K562 (cell line): ENCODE measurements around the gene POGLUT2. TPM values are rescaled to one million over a fixed set of nuclear protein-coding genes. Genes with fewer than 3 reads are reported as not detected.
A peak's percentile ranks its signal among the peaks of the same experiment; 100 is the strongest.

Experiments
- BHLHE40 ChIP-seq: IDR thresholded peaks from 2 replicates; pipeline ENCODE4 v1.6.1; 2011; ENCODE audit warnings: low read length, improper control_type of control experiment
- CXXC5 ChIP-seq: fragments of 250-450 bp; sonication (Bioruptor Pico); IDR thresholded peaks from 2 replicates; pipeline ENCODE4 v1.8.0; 2022; ENCODE audit warnings: inconsistent platforms, mild to moderate bottlenecking, moderate library complexity
- DNMT1 ChIP-seq: fragments of 450-650 bp; IDR thresholded peaks from 2 replicates; pipeline ENCODE4 v1.6.1; 2016; ENCODE audit warnings: antibody characterized with exemption, mild to moderate bottlenecking
- EP300 ChIP-seq: IDR thresholded peaks from 2 replicates; pipeline ENCODE4 v1.6.1; 2012; ENCODE audit warnings: low read length, improper control_type of control experiment
- GABPB1 ChIP-seq: sonication (generic); formaldehyde crosslinking; IDR thresholded peaks from 2 replicates; pipeline ENCODE4 v1.8.0; 2022; ENCODE audit warnings: mild to moderate bottlenecking, missing genetic modification reagents
- HDAC2 ChIP-seq: fragments of 450-650 bp; IDR thresholded peaks from 2 replicates; pipeline ENCODE4 v1.6.1; 2016; ENCODE audit warnings: mild to moderate bottlenecking
- KAT2B ChIP-seq: IDR thresholded peaks from one replicate; pipeline ENCODE4 v1.6.1; 2012; ENCODE audit warnings: low read depth, mild to moderate bottlenecking, control low read depth, inconsistent platforms, low read length, moderate library complexity
- KHSRP ChIP-seq: fragments of 450-650 bp; IDR thresholded peaks from 2 replicates; pipeline ENCODE4 v1.6.1; 2017
- MAFK ChIP-seq: IDR thresholded peaks from 2 replicates; pipeline ENCODE4 v1.6.1; 2011; ENCODE audit warnings: low read length, improper control_type of control experiment
- MCM3 ChIP-seq: fragments of 450-650 bp; IDR thresholded peaks from 2 replicates; pipeline ENCODE4 v1.6.1; 2016
- MTA3 ChIP-seq: fragments of 450-650 bp; formaldehyde crosslinking; IDR thresholded peaks from 2 replicates; pipeline ENCODE4 v1.6.1; 2017; ENCODE audit warnings: mild to moderate bottlenecking, borderline replicate concordance
- NR2C2 ChIP-seq, 2 experiments: fragments of 200-800 bp in 1 of 2; sonication (Bioruptor generic) in 1 of 2; sonication (generic) in 1 of 2; formaldehyde crosslinking in 1 of 2; IDR thresholded peaks; 2 replicates each; pipeline versions ENCODE4 v1.6.1 to v1.8.0; 2016 to 2022; ENCODE audit warnings: mild to moderate bottlenecking in 1 of 2, missing compliant biosample characterization in 1 of 2, missing genetic modification characterization in 1 of 2, missing genetic modification reagents in 1 of 2
- SMARCA4 ChIP-seq: fragments of 450-650 bp; IDR thresholded peaks from 2 replicates; pipeline ENCODE4 v1.6.1; 2016
- YY1 ChIP-seq, 3 experiments: IDR thresholded peaks; 2 replicates each; pipeline ENCODE4 v1.6.1; 2011; ENCODE audit warnings: low read length in 2 of 3, mild to moderate bottlenecking in 2 of 3, moderate library complexity in 2 of 3, borderline replicate concordance in 1 of 3, control low read depth in 1 of 3, low read depth in 1 of 3; ENCODE audit not compliant: insufficient read depth in 3 of 3, insufficient replicate concordance in 2 of 3, control insufficient read depth in 1 of 3, insufficient read length in 1 of 3; ENCODE audit errors: extremely low read depth in 1 of 3
- ZNF143 ChIP-seq: sonication (generic); formaldehyde crosslinking; IDR thresholded peaks from 2 replicates; pipeline ENCODE4 v1.9.0; 2022; ENCODE audit warnings: mild to moderate bottlenecking, missing genetic modification reagents
- ZNF217 ChIP-seq: sonication (generic); formaldehyde crosslinking; IDR thresholded peaks from 2 replicates; pipeline ENCODE4 v1.8.0; 2022; ENCODE audit warnings: mild to moderate bottlenecking, missing genetic modification reagents
- ZNF766 ChIP-seq: fragments of 200-800 bp; sonication (Bioruptor generic); conservative IDR thresholded peaks from 2 replicates; pipeline ENCODE4 v1.6.1; 2016; ENCODE audit warnings: missing genetic modification characterization, missing compliant biosample characterization
- polyA plus RNA-seq, 8 experiments: library from polyadenylated mRNA; depleted of rRNA in 4 of 8; stranded (reverse) in 5 of 8; unstranded in 3 of 8; fragments of >200 nt; fragmentation: Nextera tagmentation in 2 of 8; fragmentation: Illumina TruSeq in 1 of 8; extraction: Ambion mirVana in 2 of 8; extraction: Trizol in 1 of 8; gene quantifications; 2 replicates each; pipeline versions ENCODE4 v1.2.1 to v1.2.3, GENCODE V29; 2011 to 2014; ENCODE audit warnings: inconsistent platforms in 1 of 8, missing spikeins in 1 of 8
- total RNA-seq, 7 experiments: library from RNA; depleted of rRNA in 6 of 7; stranded (reverse); fragments of >200 nt in 6 of 7; fragmentation: Illumina TruSeq in 2 of 7; extraction: Trizol in 2 of 7; gene quantifications; 2 replicates each; pipeline versions ENCODE4 v1.2.1 to v1.2.3, GENCODE V29; 2011 to 2021; ENCODE audit warnings: low replicate concordance in 1 of 7
- TF ChIP-seq, protein P1 (sequence below), 2 experiments: fragments of 450-650 bp in 1 of 2; IDR thresholded peaks; 2 replicates each; pipeline ENCODE4 v1.6.1; 2011 to 2017; ENCODE audit warnings: low read depth in 2 of 2, antibody characterized with exemption in 1 of 2, borderline replicate concordance in 1 of 2, low read length in 1 of 2, mild to moderate bottlenecking in 1 of 2, mixed read lengths in 1 of 2; ENCODE audit not compliant: control insufficient read depth in 1 of 2
- TF ChIP-seq, protein P2 (sequence below): sonication (generic); formaldehyde crosslinking; IDR thresholded peaks from 2 replicates; pipeline ENCODE4 v1.5.0; 2020; ENCODE audit warnings: missing genetic modification reagents
- TF ChIP-seq, protein P3 (sequence below): sonication (generic); formaldehyde crosslinking; IDR thresholded peaks from 2 replicates; pipeline ENCODE4 v1.8.0; 2023; ENCODE audit warnings: mild to moderate bottlenecking, missing genetic modification reagents

The POGLUT2 gene
- total and polyA plus RNA-seq, 9 of the 15 experiments (the other 6 are each of a cell fraction or from before 2014, with no cell fraction given), result 3.8 to 11.8 (median 10.8) TPM

DNA sequence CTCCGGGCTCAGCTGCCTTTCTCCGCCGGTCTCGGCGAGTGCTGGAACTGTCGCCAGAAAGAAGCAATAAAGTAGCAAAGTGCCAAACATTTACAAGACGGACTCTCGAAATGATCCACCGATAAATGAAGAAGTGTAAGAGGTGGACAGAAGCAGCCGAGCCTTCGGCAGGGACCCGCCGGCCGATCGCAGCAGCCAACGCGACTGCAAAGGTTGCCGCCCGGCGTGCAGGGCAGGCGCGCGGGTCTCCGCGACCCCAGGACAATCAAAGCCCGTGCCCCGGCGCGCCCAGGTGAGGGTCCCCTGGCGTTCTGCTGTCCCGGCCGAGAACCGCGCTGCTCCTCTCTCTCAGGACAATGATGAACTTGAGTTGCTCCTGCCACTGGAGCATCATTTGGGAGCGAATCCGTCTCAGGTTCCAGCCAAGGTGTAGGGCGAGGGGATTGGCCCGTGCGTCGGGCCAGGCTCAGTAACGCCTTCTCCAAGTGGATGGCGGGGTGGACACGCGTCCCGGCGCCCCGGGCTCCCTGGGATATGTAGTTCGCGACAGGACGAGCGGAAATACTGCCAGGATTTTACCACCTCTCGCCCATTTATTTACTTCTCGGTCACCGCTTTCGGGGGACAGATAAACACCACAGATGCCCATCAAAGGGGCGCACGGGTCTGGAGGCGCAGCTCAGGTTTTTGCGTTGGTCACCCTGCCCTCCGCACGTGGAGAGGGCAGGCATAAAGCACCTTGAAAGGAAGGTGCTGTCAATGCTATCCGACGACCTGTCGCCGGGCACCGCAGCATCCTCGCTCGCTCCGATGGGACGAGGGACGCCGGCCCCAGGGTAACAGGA, at the start of gene POGLUT2, which contains the start of gene BIVM (continued):
- TF ChIP-seq, protein P1, sequence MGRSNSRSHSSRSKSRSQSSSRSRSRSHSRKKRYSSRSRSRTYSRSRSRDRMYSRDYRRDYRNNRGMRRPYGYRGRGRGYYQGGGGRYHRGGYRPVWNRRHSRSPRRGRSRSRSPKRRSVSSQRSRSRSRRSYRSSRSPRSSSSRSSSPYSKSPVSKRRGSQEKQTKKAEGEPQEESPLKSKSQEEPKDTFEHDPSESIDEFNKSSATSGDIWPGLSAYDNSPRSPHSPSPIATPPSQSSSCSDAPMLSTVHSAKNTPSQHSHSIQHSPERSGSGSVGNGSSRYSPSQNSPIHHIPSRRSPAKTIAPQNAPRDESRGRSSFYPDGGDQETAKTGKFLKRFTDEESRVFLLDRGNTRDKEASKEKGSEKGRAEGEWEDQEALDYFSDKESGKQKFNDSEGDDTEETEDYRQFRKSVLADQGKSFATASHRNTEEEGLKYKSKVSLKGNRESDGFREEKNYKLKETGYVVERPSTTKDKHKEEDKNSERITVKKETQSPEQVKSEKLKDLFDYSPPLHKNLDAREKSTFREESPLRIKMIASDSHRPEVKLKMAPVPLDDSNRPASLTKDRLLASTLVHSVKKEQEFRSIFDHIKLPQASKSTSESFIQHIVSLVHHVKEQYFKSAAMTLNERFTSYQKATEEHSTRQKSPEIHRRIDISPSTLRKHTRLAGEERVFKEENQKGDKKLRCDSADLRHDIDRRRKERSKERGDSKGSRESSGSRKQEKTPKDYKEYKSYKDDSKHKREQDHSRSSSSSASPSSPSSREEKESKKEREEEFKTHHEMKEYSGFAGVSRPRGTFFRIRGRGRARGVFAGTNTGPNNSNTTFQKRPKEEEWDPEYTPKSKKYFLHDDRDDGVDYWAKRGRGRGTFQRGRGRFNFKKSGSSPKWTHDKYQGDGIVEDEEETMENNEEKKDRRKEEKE (IDR thresholded peaks at IDR 0.05; ENCODE audit: borderline replicate concordance in 1 of 2, control insufficient read depth in 1 of 2, low read depth in 2 of 2, low read length in 1 of 2), result no peak
- peak; percentile 92 for TF ChIP-seq ZNF143 (CRISPR knock-in tag)
- peak; percentile 52; the same call in 1 of the 2 replicates for TF ChIP-seq GABPB1 (CRISPR knock-in tag)
- TF ChIP-seq MCM3, result no peak
- TF ChIP-seq NR2C2 (CRISPR knock-in tag; IDR thresholded peaks at IDR 0.05), result no peak
- TF ChIP-seq NR2C2 (tag; IDR thresholded peaks at IDR 0.05), result peak; percentile 43; the same call in 1 of the 2 replicates
- peak in 1 of 3 experiments; percentile 11 for TF ChIP-seq YY1 (IDR thresholded peaks at IDR 0.05; ENCODE audit: borderline replicate concordance in 1 of 3, control insufficient read depth in 1 of 3, extremely low read depth in 1 of 3, insufficient read depth in 3 of 3, insufficient read length in 1 of 3, insufficient replicate concordance in 2 of 3, low read depth in 1 of 3, low read length in 2 of 3)
- no peak for TF ChIP-seq KAT2B
- peak; percentile 96 for TF ChIP-seq CXXC5 (CRISPR knock-in tag)
- TF ChIP-seq DNMT1, result no peak
- no peak for TF ChIP-seq KHSRP
- TF ChIP-seq HDAC2, result peak; percentile 21; the same call in 1 of the 2 replicates
- TF ChIP-seq MTA3, result no peak
- TF ChIP-seq, protein P2, sequence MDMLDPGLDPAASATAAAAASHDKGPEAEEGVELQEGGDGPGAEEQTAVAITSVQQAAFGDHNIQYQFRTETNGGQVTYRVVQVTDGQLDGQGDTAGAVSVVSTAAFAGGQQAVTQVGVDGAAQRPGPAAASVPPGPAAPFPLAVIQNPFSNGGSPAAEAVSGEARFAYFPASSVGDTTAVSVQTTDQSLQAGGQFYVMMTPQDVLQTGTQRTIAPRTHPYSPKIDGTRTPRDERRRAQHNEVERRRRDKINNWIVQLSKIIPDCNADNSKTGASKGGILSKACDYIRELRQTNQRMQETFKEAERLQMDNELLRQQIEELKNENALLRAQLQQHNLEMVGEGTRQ (CRISPR knock-in tag), result peak; percentile 62
- peak; percentile 42; the same call in 1 of the 2 replicates for TF ChIP-seq BHLHE40
- TF ChIP-seq ZNF766, result 0 out of 2 replicates have a peak, but pooled peaks have one; percentile 24
- no peak for TF ChIP-seq MAFK
- TF ChIP-seq EP300, result no peak
- TF ChIP-seq SMARCA4, result no peak
- TF ChIP-seq, protein P3, sequence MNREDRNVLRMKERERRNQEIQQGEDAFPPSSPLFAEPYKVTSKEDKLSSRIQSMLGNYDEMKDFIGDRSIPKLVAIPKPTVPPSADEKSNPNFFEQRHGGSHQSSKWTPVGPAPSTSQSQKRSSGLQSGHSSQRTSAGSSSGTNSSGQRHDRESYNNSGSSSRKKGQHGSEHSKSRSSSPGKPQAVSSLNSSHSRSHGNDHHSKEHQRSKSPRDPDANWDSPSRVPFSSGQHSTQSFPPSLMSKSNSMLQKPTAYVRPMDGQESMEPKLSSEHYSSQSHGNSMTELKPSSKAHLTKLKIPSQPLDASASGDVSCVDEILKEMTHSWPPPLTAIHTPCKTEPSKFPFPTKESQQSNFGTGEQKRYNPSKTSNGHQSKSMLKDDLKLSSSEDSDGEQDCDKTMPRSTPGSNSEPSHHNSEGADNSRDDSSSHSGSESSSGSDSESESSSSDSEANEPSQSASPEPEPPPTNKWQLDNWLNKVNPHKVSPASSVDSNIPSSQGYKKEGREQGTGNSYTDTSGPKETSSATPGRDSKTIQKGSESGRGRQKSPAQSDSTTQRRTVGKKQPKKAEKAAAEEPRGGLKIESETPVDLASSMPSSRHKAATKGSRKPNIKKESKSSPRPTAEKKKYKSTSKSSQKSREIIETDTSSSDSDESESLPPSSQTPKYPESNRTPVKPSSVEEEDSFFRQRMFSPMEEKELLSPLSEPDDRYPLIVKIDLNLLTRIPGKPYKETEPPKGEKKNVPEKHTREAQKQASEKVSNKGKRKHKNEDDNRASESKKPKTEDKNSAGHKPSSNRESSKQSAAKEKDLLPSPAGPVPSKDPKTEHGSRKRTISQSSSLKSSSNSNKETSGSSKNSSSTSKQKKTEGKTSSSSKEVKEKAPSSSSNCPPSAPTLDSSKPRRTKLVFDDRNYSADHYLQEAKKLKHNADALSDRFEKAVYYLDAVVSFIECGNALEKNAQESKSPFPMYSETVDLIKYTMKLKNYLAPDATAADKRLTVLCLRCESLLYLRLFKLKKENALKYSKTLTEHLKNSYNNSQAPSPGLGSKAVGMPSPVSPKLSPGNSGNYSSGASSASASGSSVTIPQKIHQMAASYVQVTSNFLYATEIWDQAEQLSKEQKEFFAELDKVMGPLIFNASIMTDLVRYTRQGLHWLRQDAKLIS (CRISPR knock-in tag), result no peak
- no peak for TF ChIP-seq ZNF217
